Cardiac fibroblast (primary cell): Measurements from ENCODE around the gene TENT5C.

Experiments used
- DNase-seq, 2 donors: peaks; one replicate each; pipeline versions ENCODE4 v3.0.0 to v3.0.0-alpha.2; 2010; ENCODE audit warnings: low read depth in 2 of 2
- H3K4me3 ChIP-seq, 2 donors: replicated peaks in 1 of 2; 1 replicate in 1 of 2; 2 replicates in 1 of 2; pipeline ENCODE4 v1.5.1; 2011; ENCODE audit warnings: low read depth in 2 of 2, low read length in 2 of 2, mild to moderate bottlenecking in 2 of 2, moderate library complexity in 1 of 2
- TF ChIP-seq, protein P1 (sequence below): IDR thresholded peaks from one replicate; pipeline ENCODE4 v1.5.1; 2011; ENCODE audit warnings: low read depth, mild to moderate bottlenecking, low read length, inconsistent platforms

The TENT5C gene

DNA sequence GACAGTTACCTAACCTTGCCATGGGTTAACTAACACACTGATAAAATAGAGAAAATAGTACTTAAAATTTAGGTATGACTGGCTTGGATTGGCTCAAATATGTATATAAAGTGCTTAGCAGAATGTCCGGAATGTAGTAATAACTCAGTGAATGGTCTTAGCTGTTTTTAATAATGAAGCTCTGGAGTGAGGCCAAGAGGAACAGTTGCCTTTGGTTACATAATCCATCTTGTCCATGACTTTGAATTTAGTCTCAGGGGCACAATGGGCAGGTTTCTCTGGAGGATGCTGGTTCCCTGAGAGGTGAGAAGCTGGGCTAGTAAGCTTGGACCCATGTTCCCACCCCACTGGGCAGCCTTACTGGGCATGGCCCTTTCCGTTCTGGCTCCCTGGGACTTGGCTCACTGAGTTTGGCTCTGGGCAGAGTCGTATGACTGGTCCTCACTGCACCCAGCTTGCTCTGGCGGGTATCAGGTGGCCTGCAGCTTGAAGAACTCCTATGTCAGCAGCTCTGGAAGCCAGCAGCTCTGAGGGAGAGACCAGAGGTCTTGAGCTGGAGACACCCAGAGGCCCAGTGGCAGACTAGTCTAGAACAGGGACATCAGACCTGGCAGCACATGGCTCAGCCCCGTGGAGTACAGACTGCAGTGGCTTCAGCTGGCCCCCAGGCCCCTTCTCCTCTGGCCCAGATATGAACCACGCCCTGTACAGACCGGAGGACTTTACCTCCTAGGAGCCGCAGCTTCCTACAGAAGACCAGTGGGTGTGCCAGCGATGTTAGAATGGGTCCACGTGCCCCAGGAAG is 40.4 kb downstream of the TENT5C start:
- TF ChIP-seq, protein P1, sequence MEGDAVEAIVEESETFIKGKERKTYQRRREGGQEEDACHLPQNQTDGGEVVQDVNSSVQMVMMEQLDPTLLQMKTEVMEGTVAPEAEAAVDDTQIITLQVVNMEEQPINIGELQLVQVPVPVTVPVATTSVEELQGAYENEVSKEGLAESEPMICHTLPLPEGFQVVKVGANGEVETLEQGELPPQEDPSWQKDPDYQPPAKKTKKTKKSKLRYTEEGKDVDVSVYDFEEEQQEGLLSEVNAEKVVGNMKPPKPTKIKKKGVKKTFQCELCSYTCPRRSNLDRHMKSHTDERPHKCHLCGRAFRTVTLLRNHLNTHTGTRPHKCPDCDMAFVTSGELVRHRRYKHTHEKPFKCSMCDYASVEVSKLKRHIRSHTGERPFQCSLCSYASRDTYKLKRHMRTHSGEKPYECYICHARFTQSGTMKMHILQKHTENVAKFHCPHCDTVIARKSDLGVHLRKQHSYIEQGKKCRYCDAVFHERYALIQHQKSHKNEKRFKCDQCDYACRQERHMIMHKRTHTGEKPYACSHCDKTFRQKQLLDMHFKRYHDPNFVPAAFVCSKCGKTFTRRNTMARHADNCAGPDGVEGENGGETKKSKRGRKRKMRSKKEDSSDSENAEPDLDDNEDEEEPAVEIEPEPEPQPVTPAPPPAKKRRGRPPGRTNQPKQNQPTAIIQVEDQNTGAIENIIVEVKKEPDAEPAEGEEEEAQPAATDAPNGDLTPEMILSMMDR: no peak
- no peak overlapping the region for H3K4me3 ChIP-seq
- DNase-seq: peak; percentile 22 to 39

GRCh38 chr1:117646956-117647355 is 41.1 kb downstream of the TENT5C start:
- no peak for DNase-seq
- no peak overlapping the region for H3K4me3 ChIP-seq
- TF ChIP-seq, protein P1: no peak

- DNase-seq: no peak
- no peak overlapping the region for H3K4me3 ChIP-seq
- TF ChIP-seq, protein P1: no peak
Measured at GRCh38 chr1:117648015-117648414, 42.2 kb downstream of the TENT5C start.

GRCh38 chr1:117650840-117651568 is 45.2 kb downstream of the TENT5C start:
- TF ChIP-seq, protein P1: no peak
- no peak for DNase-seq

DNA sequence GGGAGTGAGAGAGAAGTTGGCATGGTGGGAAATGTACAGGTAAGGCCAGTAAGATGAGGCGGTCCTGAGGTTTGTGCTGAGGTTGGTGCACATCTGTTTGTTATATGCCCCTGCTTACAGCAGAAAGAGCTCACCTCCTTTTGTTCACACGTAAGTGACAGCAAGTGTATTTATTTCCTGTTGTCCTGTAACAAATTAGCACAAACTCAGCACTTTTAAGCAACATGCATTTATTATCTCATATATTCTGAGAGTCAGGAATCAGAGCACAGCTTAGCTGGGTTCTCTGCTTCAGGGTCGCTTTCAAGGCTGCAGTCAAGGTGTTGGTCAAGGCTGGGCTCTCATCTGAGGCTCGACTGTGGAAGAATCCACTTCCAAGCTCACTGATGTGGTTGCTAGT is 45.8 kb downstream of the TENT5C start:
- DNase-seq: no peak
- TF ChIP-seq, protein P1: no peak
- no peak overlapping the region for H3K4me3 ChIP-seq

More at GRCh38 chr1:117650840-117651568, 45.2 kb downstream of the TENT5C start:
- H3K4me3 ChIP-seq: no peak overlapping the region

DNA sequence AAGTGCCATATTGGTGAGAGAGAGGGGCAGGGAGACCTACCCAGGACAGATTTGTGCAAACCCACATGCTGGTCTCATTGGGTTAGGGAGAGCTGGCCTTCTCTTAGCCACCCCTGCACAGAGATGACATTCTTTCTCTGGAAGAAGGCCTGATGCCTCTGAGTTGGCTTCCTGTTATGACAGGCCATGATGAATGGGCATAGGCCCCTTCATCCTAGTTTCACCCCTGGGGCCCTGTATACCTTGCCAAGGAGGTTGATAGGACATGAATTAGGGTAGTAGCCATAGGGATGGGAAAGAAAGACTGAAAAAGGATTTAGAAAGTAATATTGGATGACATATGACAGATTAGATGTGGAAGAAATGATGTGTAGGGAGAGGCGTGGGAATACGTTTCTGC is 46.6 kb downstream of the TENT5C start:
- no peak for DNase-seq
- TF ChIP-seq, protein P1: no peak
- H3K4me3 ChIP-seq: no peak overlapping the region
